Natural killer cell (primary cell): ENCODE results near the gene CBS. TPM values are rescaled to one million over a fixed set of nuclear protein-coding genes. Genes with fewer than 3 reads are reported as not detected.

ENCODE experiments used
- ATAC-seq, 3 donors: fragments of 150-1000 bp in 2 of 3; fragments of 200-7000 bp in 1 of 3; cut with Tn5 transposase; 1 replicate in 1 of 3; 2 replicates in 2 of 3; pipeline ENCODE4 v1.10.0; 2021; ENCODE audit warnings: mild to moderate bottlenecking in 2 of 3, moderate library complexity in 2 of 3
- DNase-seq, 2 donors: peaks; one replicate each; pipeline versions ENCODE4 v3.0.0 to v3.0.0-alpha.2; 2013 to 2021; ENCODE audit warnings: mixed read lengths in 1 of 2
- H3K27ac ChIP-seq: one replicate; pipeline ENCODE4 v1.5.1; 2013; ENCODE audit warnings: mild to moderate bottlenecking, low read length
- H3K27me3 ChIP-seq: one replicate; pipeline ENCODE4 v1.6.1; 2013; ENCODE audit warnings: low read length; ENCODE audit not compliant: control insufficient read depth, insufficient read depth
- H3K36me3 ChIP-seq: one replicate; pipeline ENCODE4 v1.6.1; 2013; ENCODE audit warnings: low read length; ENCODE audit not compliant: control insufficient read depth, insufficient read depth
- H3K4me1 ChIP-seq: one replicate; pipeline ENCODE4 v1.6.1; 2013; ENCODE audit warnings: low read length; ENCODE audit not compliant: control insufficient read depth, insufficient read depth
- H3K4me3 ChIP-seq: one replicate; pipeline ENCODE4 v1.5.1; 2013; ENCODE audit warnings: low read length
- H3K9me3 ChIP-seq: one replicate; pipeline ENCODE4 v1.6.1; 2013; ENCODE audit warnings: low read length; ENCODE audit not compliant: control insufficient read depth, insufficient read depth
- H3K27ac Mint-ChIP-seq, 2 donors: one replicate each; pipeline ENCODE4 v1.8.0; 2022; ENCODE audit warnings: mild to moderate bottlenecking in 2 of 2, mixed read lengths in 2 of 2, moderate library complexity in 1 of 2
- H3K27me3 Mint-ChIP-seq, 2 donors: one replicate each; pipeline ENCODE4 v1.8.0; 2022; ENCODE audit warnings: low read depth in 2 of 2, mixed read lengths in 2 of 2
- H3K36me3 Mint-ChIP-seq: one replicate; pipeline ENCODE4 v1.8.0; 2022; ENCODE audit warnings: mixed read lengths
- H3K4me1 Mint-ChIP-seq, 2 donors: one replicate each; pipeline ENCODE4 v1.8.0; 2022; ENCODE audit warnings: mixed read lengths in 2 of 2
- H3K4me3 Mint-ChIP-seq: one replicate; pipeline ENCODE4 v1.8.0; 2022; ENCODE audit warnings: mild to moderate bottlenecking, moderate library complexity, mixed read lengths
- H3K9me3 Mint-ChIP-seq, 2 donors: one replicate each; pipeline ENCODE4 v1.8.0; 2022; ENCODE audit warnings: mixed read lengths in 2 of 2
- WGBS: methylation state at CpG from one replicate; pipeline ENCODE4 v1.1.7; 2013; ENCODE audit warnings: missing lambda C conversion rate; ENCODE audit not compliant: insufficient coverage; 5-methylcytosine and 5-hydroxymethylcytosine counted together
- intact Hi-C: fragments of 100-400 bp; cut with micrococcal nuclease; formaldehyde crosslinking; loops from one replicate; pipeline ENCODE4 v1.14.2; 2022
- total RNA-seq, 4 donors: library from RNA; stranded (reverse); fragments of 120-200 nt in 1 of 4; gene quantifications; one replicate each; pipeline versions ENCODE4 v1.2.3 to v1.2.4, GENCODE V29; 2013 to 2022
- TF ChIP-seq, protein P1 (sequence below): fragments of 200-600 bp; IDR thresholded peaks from one replicate; pipeline ENCODE4 v1.8.0; 2022; ENCODE audit warnings: antibody characterized with exemption

CBS gene
- total RNA-seq, 3 donors from 2014 or later (not counting 1 experiment from before 2014, with no cell fraction given): 0.58 to 0.84 TPM; not detected in 1

DNA sequence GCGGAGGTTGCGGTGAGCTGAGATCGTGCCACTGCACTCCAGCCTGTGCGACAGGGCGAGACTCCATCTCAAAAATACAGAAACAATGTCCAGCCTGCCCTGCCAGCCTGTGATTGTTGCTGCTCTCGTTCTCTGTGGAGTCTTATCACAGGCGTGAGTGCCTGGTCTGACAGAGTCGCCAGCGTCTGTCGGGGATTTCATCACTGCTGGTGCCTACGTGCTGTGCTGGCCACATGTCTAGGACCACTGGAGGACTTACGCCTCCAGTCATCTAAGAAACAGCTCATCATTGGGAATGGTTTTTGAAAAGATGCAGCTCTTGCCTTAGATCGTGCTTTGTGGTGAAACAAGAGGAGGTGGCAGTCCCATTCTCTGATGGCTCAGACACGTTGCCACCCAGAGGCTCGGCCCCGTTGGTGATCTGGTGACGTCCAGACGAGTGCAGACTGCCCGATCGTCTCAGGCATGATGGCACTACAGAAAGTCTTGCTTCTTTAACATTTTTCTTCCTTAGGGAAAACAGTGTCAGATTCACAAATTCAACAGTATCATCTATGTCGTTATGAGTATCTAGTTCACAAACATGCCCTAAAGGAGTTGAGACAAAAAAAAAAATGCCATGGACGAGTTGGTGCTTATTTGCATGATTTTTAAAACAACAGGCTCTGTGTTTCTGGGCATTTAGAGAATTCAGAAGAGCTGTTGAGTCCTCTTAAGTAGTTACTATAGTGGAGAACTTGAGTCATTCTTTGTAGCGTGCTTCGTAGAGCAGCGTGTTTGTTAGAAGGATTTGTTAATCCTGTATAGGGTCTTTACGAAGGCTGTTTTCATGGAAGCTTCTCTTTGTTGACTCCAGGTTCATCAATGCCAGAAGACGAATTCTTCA lies 47.5 kb downstream of the CBS start:
- ATAC-seq (no peak), DNase-seq (no peak)
- Mint-ChIP-seq H3K4me3 (no peak overlapping the region), H3K9me3 (no peaks in the 10 kb centered on the region), H3K27ac (no peak overlapping the region), H3K4me1 (no peaks in the 10 kb centered on the region), H3K27me3 (no peaks in the 10 kb centered on the region), H3K36me3 (no peaks in the 10 kb centered on the region)
- TF ChIP-seq, protein P1, sequence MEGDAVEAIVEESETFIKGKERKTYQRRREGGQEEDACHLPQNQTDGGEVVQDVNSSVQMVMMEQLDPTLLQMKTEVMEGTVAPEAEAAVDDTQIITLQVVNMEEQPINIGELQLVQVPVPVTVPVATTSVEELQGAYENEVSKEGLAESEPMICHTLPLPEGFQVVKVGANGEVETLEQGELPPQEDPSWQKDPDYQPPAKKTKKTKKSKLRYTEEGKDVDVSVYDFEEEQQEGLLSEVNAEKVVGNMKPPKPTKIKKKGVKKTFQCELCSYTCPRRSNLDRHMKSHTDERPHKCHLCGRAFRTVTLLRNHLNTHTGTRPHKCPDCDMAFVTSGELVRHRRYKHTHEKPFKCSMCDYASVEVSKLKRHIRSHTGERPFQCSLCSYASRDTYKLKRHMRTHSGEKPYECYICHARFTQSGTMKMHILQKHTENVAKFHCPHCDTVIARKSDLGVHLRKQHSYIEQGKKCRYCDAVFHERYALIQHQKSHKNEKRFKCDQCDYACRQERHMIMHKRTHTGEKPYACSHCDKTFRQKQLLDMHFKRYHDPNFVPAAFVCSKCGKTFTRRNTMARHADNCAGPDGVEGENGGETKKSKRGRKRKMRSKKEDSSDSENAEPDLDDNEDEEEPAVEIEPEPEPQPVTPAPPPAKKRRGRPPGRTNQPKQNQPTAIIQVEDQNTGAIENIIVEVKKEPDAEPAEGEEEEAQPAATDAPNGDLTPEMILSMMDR: no peak
- Histone ChIP-seq H3K27me3 (no peaks in the 10 kb centered on the region), H3K4me3 (no peak overlapping the region), H3K9me3 (no peaks in the 10 kb centered on the region), H3K4me1 (no peaks in the 10 kb centered on the region), H3K36me3 (peaks cover 47% of the 10 kb centered on the region), H3K27ac (no peak overlapping the region)
- intact Hi-C loops: no loop called here
- WGBS: 98% methylated on average over 27 of the region's 27 CpGs

GRCh38 chr21:43025636-43026180 lies 49.9 kb downstream of the CBS start:
- Mint-ChIP-seq H3K27me3 (no peaks in the 10 kb centered on the region), H3K4me1 (no peaks in the 10 kb centered on the region), H3K36me3 (no peaks in the 10 kb centered on the region), H3K27ac (no peak overlapping the region), H3K4me3 (no peak overlapping the region), H3K9me3 (no peaks in the 10 kb centered on the region)
- intact Hi-C loops: no loop called here
- Histone ChIP-seq H3K4me1 (no peaks in the 10 kb centered on the region), H3K27me3 (no peaks in the 10 kb centered on the region), H3K36me3 (peaks cover 61% of the 10 kb centered on the region), H3K4me3 (no peak overlapping the region), H3K9me3 (no peaks in the 10 kb centered on the region), H3K27ac (no peak overlapping the region)
- 96% methylated on average over 5 of the region's 6 CpGs for WGBS
- no peak for DNase-seq
- ATAC-seq: no peak
- TF ChIP-seq, protein P1: no peak

GRCh38 chr21:43024439-43025136 lies 51.0 kb downstream of the CBS start:
- intact Hi-C loops: no loop called here
- Histone ChIP-seq H3K9me3 (no peaks in the 10 kb centered on the region), H3K27ac (no peak overlapping the region), H3K4me3 (no peak overlapping the region), H3K27me3 (no peaks in the 10 kb centered on the region), H3K36me3 (peaks cover 56% of the 10 kb centered on the region), H3K4me1 (no peaks in the 10 kb centered on the region)
- Mint-ChIP-seq H3K27ac (no peak overlapping the region), H3K9me3 (no peaks in the 10 kb centered on the region), H3K4me3 (no peak overlapping the region), H3K27me3 (no peaks in the 10 kb centered on the region), H3K4me1 (no peaks in the 10 kb centered on the region), H3K36me3 (no peaks in the 10 kb centered on the region)
- no peak for DNase-seq
- no peak for ATAC-seq
- TF ChIP-seq, protein P1: no peak
- 99% methylated on average over 16 of the region's 17 CpGs for WGBS
